ENCODE measurements around the gene DTNB. TPM values are rescaled to one million over a fixed set of nuclear protein-coding genes. Genes with fewer than 3 reads are reported as not detected.
A peak's percentile ranks its signal among the peaks of the same experiment; 100 is the strongest.

Gene DTNB
- total RNA-seq, 1 donor from 2014 or later: 17.9 TPM

DNA sequence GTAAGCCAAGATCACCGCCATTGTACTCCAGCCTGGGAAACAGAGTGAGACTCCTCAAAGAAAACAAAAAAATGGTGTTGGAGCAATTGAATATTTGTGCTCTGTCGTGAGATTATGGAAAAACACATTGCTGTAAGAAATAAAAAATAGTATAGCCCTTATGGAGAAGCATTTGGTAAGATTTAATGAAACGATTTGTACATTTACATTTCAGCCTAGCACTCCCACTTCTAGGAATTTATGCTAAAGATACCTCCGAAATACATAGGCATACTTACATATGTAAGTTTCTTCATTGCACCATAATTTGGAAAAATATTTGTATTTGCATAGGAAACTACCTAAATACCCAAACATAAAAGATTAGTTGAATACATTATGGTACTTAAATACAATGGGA, 8.7 kb upstream of the DTNB start:
- TF ChIP-seq POLR2A (IDR thresholded peaks at IDR 0.05) (no peak), POLR2AphosphoS5 (IDR thresholded peaks at IDR 0.05; ENCODE audit: insufficient read depth in 1 of 2, low read depth in 1 of 2) (no peak)
- TF ChIP-seq, protein P1, sequence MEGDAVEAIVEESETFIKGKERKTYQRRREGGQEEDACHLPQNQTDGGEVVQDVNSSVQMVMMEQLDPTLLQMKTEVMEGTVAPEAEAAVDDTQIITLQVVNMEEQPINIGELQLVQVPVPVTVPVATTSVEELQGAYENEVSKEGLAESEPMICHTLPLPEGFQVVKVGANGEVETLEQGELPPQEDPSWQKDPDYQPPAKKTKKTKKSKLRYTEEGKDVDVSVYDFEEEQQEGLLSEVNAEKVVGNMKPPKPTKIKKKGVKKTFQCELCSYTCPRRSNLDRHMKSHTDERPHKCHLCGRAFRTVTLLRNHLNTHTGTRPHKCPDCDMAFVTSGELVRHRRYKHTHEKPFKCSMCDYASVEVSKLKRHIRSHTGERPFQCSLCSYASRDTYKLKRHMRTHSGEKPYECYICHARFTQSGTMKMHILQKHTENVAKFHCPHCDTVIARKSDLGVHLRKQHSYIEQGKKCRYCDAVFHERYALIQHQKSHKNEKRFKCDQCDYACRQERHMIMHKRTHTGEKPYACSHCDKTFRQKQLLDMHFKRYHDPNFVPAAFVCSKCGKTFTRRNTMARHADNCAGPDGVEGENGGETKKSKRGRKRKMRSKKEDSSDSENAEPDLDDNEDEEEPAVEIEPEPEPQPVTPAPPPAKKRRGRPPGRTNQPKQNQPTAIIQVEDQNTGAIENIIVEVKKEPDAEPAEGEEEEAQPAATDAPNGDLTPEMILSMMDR (IDR thresholded peaks at IDR 0.05): no peak

GRCh38 chr2:25677877-25678276, 4.5 kb upstream of the DTNB start:
- TF ChIP-seq POLR2AphosphoS5 (IDR thresholded peaks at IDR 0.05; ENCODE audit: insufficient read depth in 1 of 2, low read depth in 1 of 2) (no peak), POLR2A (IDR thresholded peaks at IDR 0.05) (no peak)
- TF ChIP-seq, protein P1 (IDR thresholded peaks at IDR 0.05): no peak
- no peak for DNase-seq (ENCODE audit: extremely low spot score in 2 of 2)
- Histone ChIP-seq H3K4me1 (no peaks in the 10 kb centered on the region), H3K36me3 (no peaks in the 10 kb centered on the region), H3K9me3 (no peaks in the 10 kb centered on the region), H3K4me3 (no peak overlapping the region), H3K27me3 (no peaks in the 10 kb centered on the region), H3K27ac (no peak overlapping the region)
- intact Hi-C loops (cut with DNase I): loop anchor here (10.0 kb wide), 1 partner anchor 63 kb away; no protein-coding TSS in a partner anchor

More for the DNA sequence above, 8.7 kb upstream of the DTNB start:
- no peaks in the 10 kb centered on the region for H3K4me1 ChIP-seq
- no peaks in the 10 kb centered on the region for H3K27me3 ChIP-seq
- no peak for DNase-seq (ENCODE audit: extremely low spot score in 2 of 2)
- no peak overlapping the region for H3K4me3 ChIP-seq
- no peaks in the 10 kb centered on the region for H3K9me3 ChIP-seq
- H3K27ac ChIP-seq: no peak overlapping the region
- intact Hi-C loops (cut with DNase I): no loop called here
- no peaks in the 10 kb centered on the region for H3K36me3 ChIP-seq

DNA sequence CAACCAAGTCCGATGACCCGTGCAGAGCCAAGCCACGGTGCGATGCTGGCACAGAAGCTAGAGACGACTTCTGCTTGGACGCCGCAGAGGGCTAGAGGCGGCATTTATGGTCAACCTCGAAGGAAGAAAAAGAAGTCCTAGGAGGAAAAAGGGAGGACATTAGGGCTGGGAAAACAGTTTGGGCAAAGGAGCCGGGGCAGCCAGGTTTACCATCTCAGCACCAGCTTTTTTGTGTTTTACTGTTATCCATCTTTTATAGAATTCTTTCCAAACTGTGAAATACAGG, 643 bp upstream of the DTNB start:
- intact Hi-C loops (cut with DNase I): loop anchor here (10.0 kb wide), 1 partner anchor 59 kb away; no protein-coding TSS in a partner anchor
- H3K36me3 ChIP-seq: no peaks in the 10 kb centered on the region
- H3K27ac ChIP-seq: peak overlapping the region; percentile 70
- peak overlapping the region; percentile 86 to 99 for H3K4me3 ChIP-seq
- H3K4me1 ChIP-seq: peaks cover 13% of the 10 kb centered on the region
- peak in 1 of 2 donors; percentile 90 for DNase-seq (ENCODE audit: extremely low spot score in 2 of 2)
- no peaks in the 10 kb centered on the region for H3K27me3 ChIP-seq
- H3K9me3 ChIP-seq: no peaks in the 10 kb centered on the region
- TF ChIP-seq POLR2A (IDR thresholded peaks at IDR 0.05) (no peak), POLR2AphosphoS5 (IDR thresholded peaks at IDR 0.05; ENCODE audit: insufficient read depth in 1 of 2, low read depth in 1 of 2) (peak in 1 of 2 donors; percentile 12)

DNA sequence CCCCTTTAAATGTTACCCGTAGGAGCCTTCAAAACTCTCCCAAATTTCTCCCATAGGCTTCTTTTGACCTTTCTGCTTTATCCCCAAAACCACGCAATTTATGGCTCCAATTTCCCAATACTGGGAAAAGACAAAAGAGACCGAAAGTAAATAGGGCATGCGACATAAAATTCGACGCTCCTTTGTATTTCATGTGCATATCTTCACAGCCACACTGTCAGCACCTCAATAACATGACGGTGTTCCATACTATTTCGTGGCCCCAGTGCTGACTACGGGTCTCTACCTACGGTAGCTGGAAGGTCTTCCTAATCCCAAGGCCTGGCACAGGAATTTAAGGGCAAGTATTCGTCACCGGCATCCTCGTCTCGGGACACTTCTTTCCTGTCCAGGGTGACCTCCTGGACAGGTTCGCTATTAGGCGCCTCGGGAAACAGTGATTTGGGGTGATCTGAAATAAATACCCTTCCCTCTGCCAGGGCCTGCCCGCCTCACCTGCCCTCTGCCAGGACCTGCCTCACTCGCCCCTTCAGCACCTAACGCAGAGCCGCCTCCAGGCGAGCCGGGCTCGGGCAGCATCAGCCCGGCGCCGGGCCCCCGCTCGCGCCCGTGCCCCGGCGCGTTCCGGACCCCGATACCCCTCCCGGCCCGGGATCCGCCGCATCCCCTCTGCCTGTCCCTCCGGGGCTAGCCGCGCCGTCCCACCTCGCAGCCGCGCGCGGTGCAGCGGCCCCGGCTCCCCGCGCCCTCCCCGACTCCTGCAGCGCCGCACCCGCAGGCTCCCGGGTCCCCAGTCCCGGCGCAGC, 680 bp downstream of the DTNB start:
- intact Hi-C loops (cut with DNase I): loop anchor here (10.0 kb wide), 1 partner anchor 58 kb away; no protein-coding TSS in a partner anchor
- no peak for DNase-seq (ENCODE audit: extremely low spot score in 2 of 2)

GRCh38 chr2:25671622-25672021, 1.8 kb downstream of the DTNB start:
- H3K9me3 ChIP-seq: no peaks in the 10 kb centered on the region
- H3K4me3 ChIP-seq: peak overlapping the region in 1 of 2 donors; percentile 86
- intact Hi-C loops (cut with DNase I): loop anchor here (10.0 kb wide), 1 partner anchor 57 kb away; no protein-coding TSS in a partner anchor
- H3K27me3 ChIP-seq: no peaks in the 10 kb centered on the region
- TF ChIP-seq POLR2A (IDR thresholded peaks at IDR 0.05) (no peak), POLR2AphosphoS5 (IDR thresholded peaks at IDR 0.05; ENCODE audit: insufficient read depth in 1 of 2, low read depth in 1 of 2) (peak in 1 of 2 donors; percentile 21)
- TF ChIP-seq, protein P1 (IDR thresholded peaks at IDR 0.05): no peak
- no peaks in the 10 kb centered on the region for H3K36me3 ChIP-seq
- no peak overlapping the region for H3K27ac ChIP-seq
- H3K4me1 ChIP-seq: peaks cover 13% of the 10 kb centered on the region
- no peak for DNase-seq (ENCODE audit: extremely low spot score in 2 of 2)

More for the DNA sequence above, 680 bp downstream of the DTNB start:
- H3K27ac ChIP-seq: peak overlapping the region; percentile 94
- peak overlapping the region; percentile 86 to 99 for H3K4me3 ChIP-seq
- TF ChIP-seq POLR2AphosphoS5 (IDR thresholded peaks at IDR 0.05; ENCODE audit: insufficient read depth in 1 of 2, low read depth in 1 of 2): no peak
- TF ChIP-seq, protein P1 (IDR thresholded peaks at IDR 0.05): no peak
- no peaks in the 10 kb centered on the region for H3K9me3 ChIP-seq
- no peaks in the 10 kb centered on the region for H3K36me3 ChIP-seq
- H3K4me1 ChIP-seq: peaks cover 13% of the 10 kb centered on the region
- H3K27me3 ChIP-seq: no peaks in the 10 kb centered on the region

Data from vagina (tissue), 2 donors.